H1 (cell line): ENCODE results near the gene ZNF223. TPM values are rescaled to one million over a fixed set of nuclear protein-coding genes. Genes with fewer than 3 reads are reported as not detected.
A peak's percentile ranks its signal among the peaks of the same experiment; 100 is the strongest.

Experiments
- CTCF ChIA-PET: fragments of 300-600 bp; sonication (Branson Sonifier 250); formaldehyde crosslinking; loops from one replicate; lab custom pipeline; 2021; ENCODE audit not compliant: partially characterized antibody; lab: Charles Lee
- POLR2A ChIA-PET: fragments of 300-600 bp; sonication (Branson Sonifier 250); formaldehyde crosslinking; loops from one replicate; lab custom pipeline; 2021; ENCODE audit warnings: inconsistent platforms; ENCODE audit not compliant: partially characterized antibody; lab: Charles Lee
- DNase-seq, 2 experiments: peaks; one replicate each; pipeline versions ENCODE4 v3.0.0 to v3.0.0-alpha.2; 2010 to 2022; ENCODE audit warnings: low spot score in 2 of 2, low read depth in 1 of 2, mixed read lengths in 1 of 2
- FAIRE-seq: peaks from 2 replicates; lab custom pipeline; 2011; peaks lifted over from hg19 to GRCh38; lab: Jason Lieb, UNC
- H2AFZ ChIP-seq: 2 replicates; pipeline ENCODE4 v1.8.1; 2012; ENCODE audit warnings: low read length, inconsistent platforms
- H2AK5ac ChIP-seq: 2 replicates; pipeline ENCODE4 v1.6.1; 2013; ENCODE audit warnings: low read depth, low read length
- H2BK120ac ChIP-seq: replicated peaks from 2 replicates; pipeline ENCODE3; 2013; ENCODE audit warnings: low read depth, low read length, inconsistent platforms
- H2BK12ac ChIP-seq: 2 replicates; pipeline ENCODE4 v1.6.1; 2013; ENCODE audit warnings: low read depth, low read length
- H2BK15ac ChIP-seq: 2 replicates; pipeline ENCODE4 v1.6.1; 2013; ENCODE audit warnings: low read length
- H2BK20ac ChIP-seq: 2 replicates; pipeline ENCODE4 v1.6.1; 2013; ENCODE audit warnings: low read length
- H2BK5ac ChIP-seq: 2 replicates; pipeline ENCODE4 v1.6.1; 2013; ENCODE audit warnings: low read depth, low read length
- H3K14ac ChIP-seq: 2 replicates; pipeline ENCODE4 v1.6.1; 2013; ENCODE audit warnings: inconsistent platforms; ENCODE audit not compliant: insufficient read length
- H3K18ac ChIP-seq: 2 replicates; pipeline ENCODE4 v1.6.1; 2013; ENCODE audit warnings: low read length; ENCODE audit errors: extremely low read depth
- H3K23ac ChIP-seq: 2 replicates; pipeline ENCODE4 v1.6.1; 2013; ENCODE audit warnings: inconsistent platforms; ENCODE audit not compliant: insufficient read length
- H3K23me2 ChIP-seq: 2 replicates; pipeline ENCODE4 v1.6.1; 2013; ENCODE audit warnings: low read depth, low read length
- H3K27ac ChIP-seq: 2 replicates; pipeline ENCODE4 v1.6.1; 2011; ENCODE audit warnings: low read depth, low read length, inconsistent platforms
- H3K27me3 ChIP-seq, 4 experiments: replicated peaks in 1 of 4; 1 replicate in 1 of 4; 2 replicates in 3 of 4; pipeline versions ENCODE4 v1.6.1 to v1.8.1; 2011 to 2013; ENCODE audit warnings: low read length in 3 of 4, mild to moderate bottlenecking in 3 of 4, inconsistent platforms in 2 of 4, mixed read lengths in 2 of 4, moderate library complexity in 1 of 4; ENCODE audit not compliant: control insufficient read depth in 3 of 4, insufficient read depth in 3 of 4; ENCODE audit errors: extremely low read depth in 1 of 4
- H3K36me3 ChIP-seq, 4 experiments: 2 replicates each; pipeline versions ENCODE4 v1.6.1 to v1.8.1; 2011 to 2013; ENCODE audit warnings: mild to moderate bottlenecking in 4 of 4, low read length in 3 of 4, moderate library complexity in 2 of 4, control low read depth in 1 of 4, inconsistent platforms in 1 of 4; ENCODE audit not compliant: insufficient read depth in 4 of 4, control insufficient read depth in 2 of 4
- H3K4ac ChIP-seq: replicated peaks from 2 replicates; pipeline ENCODE3; 2013; ENCODE audit warnings: low read length, low read depth, mixed read lengths, inconsistent platforms; ENCODE audit not compliant: insufficient read length
- H3K4me1 ChIP-seq, 4 experiments: replicated peaks in 1 of 4; 1 replicate in 1 of 4; 2 replicates in 3 of 4; pipeline versions ENCODE4 v1.6.1 to v1.8.1; 2011 to 2013; ENCODE audit warnings: low read length in 3 of 4, inconsistent platforms in 2 of 4, mixed read lengths in 1 of 4; ENCODE audit not compliant: insufficient read depth in 4 of 4, control insufficient read depth in 3 of 4
- H3K4me2 ChIP-seq, 2 experiments: 2 replicates each; pipeline versions ENCODE4 v1.6.1 to v1.8.1; 2011 to 2013; ENCODE audit warnings: low read depth in 2 of 2, low read length in 2 of 2, control low read depth in 1 of 2, inconsistent platforms in 1 of 2, mild to moderate bottlenecking in 1 of 2; ENCODE audit not compliant: insufficient read depth in 1 of 2
- H3K4me3 ChIP-seq, 4 experiments: fragments of 200-600, 300-600 bp in 1 of 4; sonication (generic), shearing (Covaris generic), sonication (Bioruptor Twin) in 1 of 4; 2 replicates each; pipeline versions ENCODE4 v1.5.1 to v1.8.1; 2011 to 2016; ENCODE audit warnings: low read length in 4 of 4, low read depth in 3 of 4, control low read depth in 2 of 4, inconsistent platforms in 2 of 4, mild to moderate bottlenecking in 2 of 4, mixed read lengths in 1 of 4, moderate library complexity in 1 of 4; ENCODE audit not compliant: insufficient read depth in 2 of 4; ENCODE audit errors: extremely low read depth in 1 of 4
- H3K56ac ChIP-seq: replicated peaks from 2 replicates; pipeline ENCODE3; 2013; ENCODE audit warnings: low read depth, mild to moderate bottlenecking, mixed read lengths, low read length, inconsistent platforms; ENCODE audit not compliant: insufficient read length
- H3K79me1 ChIP-seq: 2 replicates; pipeline ENCODE4 v1.6.1; 2013; ENCODE audit warnings: low read depth, low read length, control low read depth
- H3K79me2 ChIP-seq, 2 experiments: 2 replicates each; pipeline versions ENCODE4 v1.6.1 to v1.8.1; 2012 to 2013; ENCODE audit warnings: low read length in 2 of 2, mild to moderate bottlenecking in 2 of 2, inconsistent platforms in 1 of 2; ENCODE audit not compliant: insufficient read depth in 2 of 2, control insufficient read depth in 1 of 2
- H3K9ac ChIP-seq, 4 experiments: replicated peaks in 1 of 4; 1 replicate in 1 of 4; 2 replicates in 3 of 4; pipeline versions ENCODE4 v1.6.1 to v1.8.1; 2011 to 2013; ENCODE audit warnings: low read depth in 3 of 4, low read length in 3 of 4, control low read depth in 2 of 4, mild to moderate bottlenecking in 2 of 4, moderate library complexity in 2 of 4, inconsistent platforms in 1 of 4; ENCODE audit errors: extremely low read depth in 1 of 4
- H3K9me3 ChIP-seq, 2 experiments: 2 replicates each; pipeline versions ENCODE4 v1.6.1 to v1.8.1; 2012 to 2013; ENCODE audit warnings: mild to moderate bottlenecking in 2 of 2, moderate library complexity in 2 of 2, control low read depth in 1 of 2, inconsistent platforms in 1 of 2, low read depth in 1 of 2, low read length in 1 of 2, mixed read lengths in 1 of 2; ENCODE audit not compliant: insufficient read depth in 2 of 2
- H4K20me1 ChIP-seq, 2 experiments: replicated peaks in 1 of 2; 2 replicates each; pipeline versions ENCODE3 to v1.8.1; 2011 to 2013; ENCODE audit warnings: inconsistent platforms in 2 of 2, low read length in 2 of 2, mild to moderate bottlenecking in 1 of 2; ENCODE audit not compliant: insufficient read depth in 2 of 2, control insufficient read depth in 1 of 2
- H4K5ac ChIP-seq: 2 replicates; pipeline ENCODE4 v1.6.1; 2013; ENCODE audit warnings: low read length, low read depth, mixed read lengths, inconsistent platforms; ENCODE audit not compliant: insufficient read length
- H4K8ac ChIP-seq: 2 replicates; pipeline ENCODE4 v1.8.0; 2013; ENCODE audit warnings: mild to moderate bottlenecking, moderate library complexity, low read length, inconsistent platforms; ENCODE audit not compliant: insufficient read depth; ENCODE audit errors: extremely low read depth
- H4K91ac ChIP-seq: replicated peaks from 2 replicates; pipeline ENCODE3; 2013; ENCODE audit warnings: low read length, mixed read lengths, inconsistent platforms; ENCODE audit not compliant: insufficient read length
- CTCF ChIP-seq, 3 experiments: IDR thresholded peaks; 1 replicate in 2 of 3; 2 replicates in 1 of 3; pipeline versions ENCODE4 v1.5.1 to v1.6.1; 2011; ENCODE audit warnings: low read length in 3 of 3, mild to moderate bottlenecking in 3 of 3, inconsistent platforms in 2 of 3, low read depth in 1 of 3, moderate library complexity in 1 of 3; ENCODE audit not compliant: insufficient read depth in 1 of 3; ENCODE audit errors: control extremely low read depth in 1 of 3
- KDM1A ChIP-seq: fragments of 200-600, 300-600 bp; sonication (generic); IDR thresholded peaks from 2 replicates; pipeline ENCODE4 v1.7.1; 2016; ENCODE audit warnings: mild to moderate bottlenecking, low read length, borderline replicate concordance
- RAD21 ChIP-seq, 2 experiments: IDR thresholded peaks in 1 of 2; conservative IDR thresholded peaks in 1 of 2; 2 replicates each; pipeline ENCODE4 v1.6.1; 2011; ENCODE audit warnings: low read depth in 2 of 2, low read length in 2 of 2, improper control_type of control experiment in 1 of 2, inconsistent platforms in 1 of 2, mild to moderate bottlenecking in 1 of 2, moderate library complexity in 1 of 2
- SP1 ChIP-seq: IDR thresholded peaks from 2 replicates; pipeline ENCODE4 v1.6.1; 2011; ENCODE audit warnings: low read depth, low read length
- SP4 ChIP-seq: IDR thresholded peaks from 2 replicates; pipeline ENCODE4 v1.6.1; 2012; ENCODE audit warnings: low read length, inconsistent platforms
- YY1 ChIP-seq: IDR thresholded peaks from 2 replicates; pipeline ENCODE4 v1.6.1; 2011; ENCODE audit warnings: low read depth, mild to moderate bottlenecking, low read length
- WGBS, 2 experiments: shearing (Covaris generic) in 1 of 2; methylation state at CpG; one replicate each; pipeline versions ENCODE4 v1.1.6 to v1.1.7; 2013 to 2015; ENCODE audit warnings: low lambda C conversion rate in 2 of 2, mixed read lengths in 2 of 2, inconsistent platforms in 1 of 2, low coverage in 1 of 2, missing lambda C conversion rate in 1 of 2; ENCODE audit not compliant: insufficient replicate concordance in 2 of 2, insufficient coverage in 1 of 2, insufficient read length in 1 of 2; ENCODE audit errors: extremely low coverage in 1 of 2, missing lambda C conversion rate in 1 of 2; 5-methylcytosine and 5-hydroxymethylcytosine counted together
- polyA plus RNA-seq, 7 experiments: library from polyadenylated mRNA; depleted of rRNA in 3 of 7; stranded (reverse) in 5 of 7; unstranded in 2 of 7; fragments of >200 nt in 5 of 7; fragments of 200-250 nt in 2 of 7; gene quantifications; 1 replicate in 5 of 7; 2 replicates in 1 of 7; 4 replicates in 1 of 7; pipeline versions ENCODE4 v1.2.1 to v1.2.3, GENCODE V29; 2011 to 2013; ENCODE audit warnings: missing spikeins in 2 of 7, mixed read lengths in 2 of 7
- total RNA-seq: library from RNA; stranded (reverse); fragmentation: NEBNext Ultra II Directional; extraction: Animal tissue kit (Norgen Biotek cat#: 25700); gene quantifications from 2 replicates; pipeline ENCODE4 v1.2.1, GENCODE V29; 2021

Gene ZNF223
- total and polyA plus RNA-seq, 2 of the 8 experiments (the other 6 are each of a cell fraction or from before 2014, with no cell fraction given), result 1.7 to 4.3 TPM

DNA sequence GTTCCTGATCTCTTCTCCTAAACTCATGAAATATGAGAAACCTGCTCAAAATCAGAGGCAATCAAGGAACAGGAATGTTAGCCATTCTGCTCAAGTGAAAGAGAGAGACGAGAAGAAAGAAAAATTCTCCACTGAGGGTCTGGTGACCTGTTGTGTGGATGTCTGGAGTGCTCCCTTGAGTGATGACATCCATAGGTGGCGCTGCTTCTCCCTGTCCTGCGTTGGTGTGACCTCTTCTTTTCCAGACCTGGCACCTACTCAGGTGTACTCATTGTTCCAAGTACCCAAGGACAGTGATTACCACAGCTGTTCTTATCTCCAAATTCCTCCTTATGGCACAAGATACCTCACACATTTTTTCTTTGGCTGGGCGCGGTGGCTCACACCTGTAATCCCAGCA lies 4.0 kb downstream of the ZNF223 start:
- Histone ChIP-seq H3K9me3 (no peaks in the 10 kb centered on the region), H3K27ac (no peak overlapping the region), H3K79me2 (peaks cover 0 to 7% of the 10 kb centered on the region in 2 experiments; a peak in 2 of 4 replicates), H2AK5ac (no peak overlapping the region), H3K4ac (no peak overlapping the region), H3K27me3 (no peaks in the 10 kb centered on the region), H3K56ac (no peak overlapping the region), H4K91ac (no peak overlapping the region), H3K23me2 (peaks cover 3% of the 10 kb centered on the region), H3K4me1 (peaks cover 0 to 2% (median 0%) of the 10 kb centered on the region in 4 experiments; a peak in 1 of 7 replicates), H2AFZ (no peak overlapping the region), H3K4me2 (no peak overlapping the region), H2BK20ac (no peak overlapping the region), H3K4me3 (no peak overlapping the region), H3K14ac (no peak overlapping the region), H3K18ac (no peak overlapping the region), H4K5ac (no peak overlapping the region), H2BK12ac (no peak overlapping the region), H3K36me3 (peaks cover 0 to 15% (median 7%) of the 10 kb centered on the region in 4 experiments; a peak in 3 of 8 replicates), H3K23ac (no peak overlapping the region), H4K8ac (no peak overlapping the region), H4K20me1 (no peaks in the 10 kb centered on the region), H2BK5ac (no peak overlapping the region), H3K9ac (no peak overlapping the region), H2BK120ac (no peak overlapping the region), H2BK15ac (no peak overlapping the region), H3K79me1 (no peaks in the 10 kb centered on the region)
- POLR2A ChIA-PET, result no interaction called here
- 92% methylated on average over 5 of the region's 5 CpGs; no CpG with 5 or more reads in 1 of the 2 experiments for WGBS, 2 experiments
- FAIRE-seq, result no peak
- CTCF ChIA-PET, result no interaction called here
- no peak for TF ChIP-seq SP4
- no peak for TF ChIP-seq YY1
- TF ChIP-seq RAD21 (IDR thresholded peaks at IDR 0.05 in 1 of 2, conservative IDR thresholded peaks at IDR 0.05 in 1 of 2; ENCODE audit: low read depth in 2 of 2, low read length in 2 of 2), result peak; percentile 16 to 33; a peak in 3 of 4 replicates
- no peak for TF ChIP-seq SP1
- TF ChIP-seq CTCF (IDR thresholded peaks at IDR 0.05; ENCODE audit: control extremely low read depth in 1 of 3, insufficient read depth in 1 of 3, low read depth in 1 of 3, low read length in 3 of 3), result peak in 2 of 3 experiments; percentile 43 to 47; a peak in 3 of 4 replicates
- TF ChIP-seq KDM1A, result no peak
- DNase-seq, result no peak
